ENCODE data around the gene SYT17.

Gene SYT17

GRCh38 chr16:19139436-19140091 lies 28.5 kb upstream of the SYT17 start:
- DNase-seq = no peak

GRCh38 chr16:19140396-19140795 lies 27.6 kb upstream of the SYT17 start:
- no peak for DNase-seq

DNA sequence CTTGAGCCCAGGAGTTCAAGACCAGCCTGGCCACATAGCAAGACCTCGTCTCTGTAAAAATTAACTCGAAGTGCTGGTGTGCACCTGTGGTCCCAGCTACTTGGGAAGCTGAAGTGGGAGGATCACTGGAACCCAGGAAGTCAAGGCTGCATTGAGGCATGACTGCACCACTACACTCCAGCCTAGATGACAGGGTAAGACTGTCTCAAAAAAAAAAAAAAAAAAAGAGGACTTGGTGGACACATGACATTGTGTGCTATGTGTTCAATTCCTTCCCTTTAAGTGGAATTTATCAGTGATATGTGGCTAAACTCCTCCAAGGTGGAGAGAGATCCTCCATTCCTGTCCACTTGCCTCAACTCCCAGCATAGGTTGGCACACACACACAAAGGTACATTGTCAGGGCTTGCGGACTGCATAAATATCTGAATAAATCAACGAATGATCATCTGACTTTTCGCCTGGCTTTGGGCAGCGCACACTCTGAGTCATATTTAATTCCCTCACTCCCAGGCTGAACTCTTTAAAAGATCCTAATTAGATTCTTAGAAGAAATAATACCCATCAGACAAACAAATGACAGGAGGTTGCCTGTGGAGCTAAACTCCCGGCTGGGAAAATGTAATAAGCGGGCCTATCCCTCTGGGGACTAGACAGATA lies 25.0 kb upstream of the SYT17 start:
- no peak for DNase-seq

DNA sequence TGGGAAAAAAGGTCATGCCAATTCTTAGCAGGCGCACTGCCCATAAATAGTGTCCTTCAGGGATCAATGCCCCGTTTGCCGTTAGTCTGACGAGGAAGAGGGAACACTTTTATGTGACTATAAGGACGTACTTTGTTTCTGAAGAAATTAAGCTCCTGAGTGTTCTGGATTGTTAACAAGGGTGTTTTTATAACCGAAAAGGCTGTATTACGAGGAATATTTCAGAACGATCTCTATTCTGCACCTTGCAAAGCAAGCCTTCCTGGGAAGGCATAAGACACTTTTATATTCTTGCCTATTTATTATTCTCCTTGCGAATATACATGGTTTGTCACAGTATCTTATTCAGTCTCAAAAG lies 24.5 kb upstream of the SYT17 start:
- no peak for DNase-seq

- no peak for DNase-seq
Observed at GRCh38 chr16:19145010-19145409, 23.0 kb upstream of the SYT17 start.

- no peak for DNase-seq
Observed at GRCh38 chr16:19147126-19147525, 20.9 kb upstream of the SYT17 start.

DNA sequence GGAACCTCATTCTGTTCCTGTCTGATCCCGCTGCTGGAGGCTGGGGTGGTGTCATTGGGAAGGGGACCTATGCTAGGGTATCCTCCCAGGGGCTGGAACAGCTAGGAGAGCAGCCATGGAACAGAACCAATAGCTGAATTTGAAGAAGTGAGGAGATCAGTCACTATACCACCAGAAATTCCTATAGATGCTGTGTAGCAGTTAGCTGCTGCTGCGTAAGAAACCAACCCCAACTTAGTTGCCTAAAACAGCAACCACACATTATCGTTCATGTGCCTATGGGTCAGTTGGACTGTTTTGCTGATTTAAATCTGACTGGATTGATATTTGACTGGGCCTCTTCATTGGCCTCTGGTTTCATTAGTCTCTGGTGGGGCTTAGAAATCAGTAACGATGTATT lies 20.4 kb upstream of the SYT17 start:
- DNase-seq = no peak

GRCh38 chr16:19148189-19148588 lies 19.9 kb upstream of the SYT17 start:
- no peak for DNase-seq

GRCh38 chr16:19151310-19151709 lies 16.7 kb upstream of the SYT17 start:
- DNase-seq = no peak

GRCh38 chr16:19152042-19152441 lies 16.0 kb upstream of the SYT17 start:
- no peak for DNase-seq

DNA sequence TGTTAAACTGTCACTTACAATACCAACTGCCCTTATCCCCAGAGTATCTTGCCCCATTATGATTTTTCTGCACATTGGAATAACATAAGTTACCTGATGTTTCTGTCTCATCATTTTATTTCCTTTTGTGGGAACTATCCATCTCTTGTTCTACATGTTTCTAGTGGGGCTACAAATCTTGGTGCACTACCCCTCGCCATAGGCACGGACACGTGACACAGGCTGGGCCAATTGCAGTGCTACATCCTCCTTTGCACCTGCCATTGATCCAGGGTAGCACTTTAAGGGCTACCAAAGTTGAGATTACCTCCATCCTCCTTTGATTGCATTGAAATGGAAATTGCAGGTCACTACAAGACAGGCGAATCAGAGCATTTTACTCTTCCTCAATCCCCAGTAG lies 14.2 kb upstream of the SYT17 start:
- no peak for DNase-seq

- DNase-seq = no peak
Observed at GRCh38 chr16:19162085-19162484, 6.0 kb upstream of the SYT17 start.

- no peak for DNase-seq
Observed at GRCh38 chr16:19163215-19163614, 4.8 kb upstream of the SYT17 start.

GRCh38 chr16:19164285-19164684 lies 3.8 kb upstream of the SYT17 start:
- no peak for DNase-seq

DNA sequence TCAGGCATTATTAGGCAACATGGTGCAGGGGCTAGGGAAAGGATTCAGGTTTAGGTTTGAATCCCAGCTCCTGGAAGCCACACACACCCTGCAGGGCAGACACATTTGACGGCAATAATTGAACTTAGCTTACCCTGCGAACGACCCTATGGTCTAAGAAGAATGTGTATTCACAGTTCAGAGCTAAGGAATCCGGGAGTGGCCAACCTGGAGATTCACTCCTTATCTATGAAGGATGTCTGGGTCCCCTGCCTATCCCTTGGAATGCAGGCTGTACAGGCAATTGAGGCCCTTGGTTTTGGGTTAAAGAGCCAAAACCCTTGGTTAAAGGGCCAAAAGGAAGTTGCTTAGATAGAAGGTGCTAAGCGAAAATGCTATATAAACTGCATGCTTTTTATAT lies 2.9 kb upstream of the SYT17 start:
- no peak for DNase-seq

GRCh38 chr16:19166500-19166899 lies 1.5 kb upstream of the SYT17 start:
- no peak for DNase-seq

DNA sequence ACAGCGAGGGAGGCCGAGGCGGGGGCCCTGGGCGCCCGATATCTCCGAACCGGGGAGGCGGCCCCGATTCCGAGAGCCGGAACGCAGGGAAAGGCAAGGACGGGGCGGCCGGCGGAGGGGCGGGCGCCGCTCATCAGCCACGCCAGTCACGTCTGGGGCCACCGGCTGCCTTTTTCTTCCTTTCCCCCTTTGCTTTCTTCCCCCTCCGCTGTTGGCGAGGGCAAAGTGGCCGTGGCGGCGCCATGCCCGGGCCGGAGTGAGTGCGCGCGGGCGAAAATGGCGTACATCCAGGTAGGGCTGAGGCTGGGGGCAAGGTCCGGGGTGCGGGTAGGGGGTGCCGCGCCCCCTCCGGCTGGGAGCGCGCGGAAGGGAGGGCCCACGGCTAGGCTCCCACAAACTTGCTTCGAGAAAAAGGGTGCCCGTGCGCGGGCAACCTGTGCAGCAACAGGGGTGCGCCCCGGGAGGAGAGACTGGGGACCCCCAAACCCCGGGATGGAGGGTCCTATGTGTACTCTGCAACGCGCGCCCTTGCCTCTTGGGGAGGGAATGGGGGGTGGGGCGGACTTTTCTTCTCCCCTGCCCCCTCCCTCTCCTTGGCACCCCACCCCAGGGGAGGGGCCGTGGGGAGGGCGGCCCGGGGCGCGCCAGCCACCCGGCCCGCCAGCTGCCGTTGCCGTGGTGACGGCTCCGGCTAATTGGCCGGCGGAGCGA lies 486 bp downstream of the SYT17 start:
- no peak for DNase-seq

- DNase-seq = no peak
Observed at GRCh38 chr16:19169082-19169639, 1.1 kb downstream of the SYT17 start.

- DNase-seq = no peak
Observed at GRCh38 chr16:19170043-19170655, 2.1 kb downstream of the SYT17 start.

DNA sequence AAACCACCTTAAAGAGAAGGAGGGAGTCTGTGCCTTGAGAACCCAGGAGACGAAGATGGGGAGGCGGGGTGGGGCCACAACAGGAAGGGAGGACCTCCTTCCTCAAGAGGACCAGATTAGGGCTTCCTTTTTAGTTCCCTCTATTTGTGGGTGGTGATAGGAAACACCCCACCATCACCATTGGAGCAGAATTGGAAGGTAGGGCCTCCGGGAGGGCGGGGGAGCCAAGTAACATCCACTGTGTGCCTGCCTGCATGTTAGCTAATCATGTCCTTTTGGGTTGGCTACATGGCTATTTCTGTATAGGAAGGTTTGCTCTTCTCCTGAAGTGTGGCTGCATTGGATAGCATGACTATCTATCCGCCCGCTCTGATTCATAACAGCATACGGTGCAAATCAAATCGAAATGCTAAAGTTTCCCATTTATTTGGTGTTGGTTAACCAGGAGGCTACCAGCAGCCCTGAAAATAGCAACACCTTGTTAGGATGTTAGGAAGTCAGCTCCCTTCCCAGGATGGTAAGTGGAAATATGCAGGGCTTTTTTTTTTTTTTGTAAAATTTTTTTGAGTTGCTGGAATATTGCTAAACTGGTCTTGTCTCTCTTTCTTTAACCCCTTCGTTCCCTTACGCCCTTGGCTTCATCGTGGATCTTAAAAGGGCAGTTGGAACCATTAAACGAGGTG lies 4.2 kb downstream of the SYT17 start:
- DNase-seq = no peak

DNA sequence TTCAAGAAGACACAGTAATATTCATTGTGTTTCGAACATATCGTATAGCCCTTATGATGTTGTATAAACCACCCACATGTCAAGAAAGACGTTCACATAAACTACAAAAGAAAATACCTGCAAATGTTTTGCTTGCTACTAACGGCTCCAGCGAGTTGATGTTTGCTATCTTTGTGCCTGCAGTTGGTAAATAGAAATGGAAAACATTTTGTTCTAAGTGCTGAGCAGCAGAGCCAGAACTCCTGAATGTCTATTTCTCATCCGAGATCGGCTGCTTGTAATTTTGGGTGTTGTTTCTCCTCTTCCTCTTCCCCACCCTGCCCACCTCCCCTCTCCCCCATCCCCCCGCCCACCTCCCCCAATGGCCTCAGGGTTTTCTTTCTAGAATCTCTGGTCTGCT lies 5.0 kb downstream of the SYT17 start:
- DNase-seq = no peak

DNA sequence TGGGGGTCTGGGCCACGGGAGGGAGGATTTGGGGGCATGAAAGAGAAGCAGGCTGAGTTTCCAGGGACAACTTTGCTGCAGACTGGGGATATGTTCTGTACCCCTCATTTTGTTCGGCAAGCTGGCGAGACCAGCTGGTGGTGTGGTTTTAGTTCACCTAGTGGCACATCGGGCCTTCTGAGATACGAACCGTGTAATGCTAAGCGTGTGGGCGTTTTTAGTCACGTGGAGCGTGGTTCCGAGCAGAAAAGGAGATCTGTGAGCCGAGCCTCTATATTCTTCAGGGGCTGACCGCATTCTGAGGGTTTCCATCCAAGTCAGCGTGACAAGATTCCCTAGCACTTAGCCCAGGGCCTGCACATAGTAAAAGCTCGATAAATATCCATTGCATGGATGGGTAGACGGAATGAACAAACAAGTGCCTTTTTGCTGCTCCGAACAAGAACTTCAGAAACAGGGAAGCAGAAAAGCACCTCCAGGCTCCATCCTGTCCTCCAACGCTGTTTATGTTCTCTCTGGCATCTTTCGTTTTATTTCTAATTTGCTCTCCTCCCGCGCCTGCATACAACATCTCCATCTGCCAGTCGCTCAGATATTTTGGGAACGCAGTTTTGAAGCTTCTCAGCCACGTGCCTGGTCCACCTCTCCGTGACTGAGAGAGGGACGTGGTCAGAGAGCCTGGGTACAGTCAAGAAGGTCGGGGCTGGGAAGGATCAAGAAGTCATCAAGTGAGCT lies 5.8 kb downstream of the SYT17 start:
- no peak for DNase-seq
